GM12874 (cell line): ENCODE data around the gene NDUFA8.

ENCODE experiments used
- TF ChIP-seq, protein P1 (sequence below): IDR thresholded peaks from 2 replicates; pipeline ENCODE4 v1.5.1; 2011; ENCODE audit warnings: low read depth, mild to moderate bottlenecking, control low read depth, low read length, moderate library complexity; ENCODE audit not compliant: insufficient read depth

The NDUFA8 gene

DNA sequence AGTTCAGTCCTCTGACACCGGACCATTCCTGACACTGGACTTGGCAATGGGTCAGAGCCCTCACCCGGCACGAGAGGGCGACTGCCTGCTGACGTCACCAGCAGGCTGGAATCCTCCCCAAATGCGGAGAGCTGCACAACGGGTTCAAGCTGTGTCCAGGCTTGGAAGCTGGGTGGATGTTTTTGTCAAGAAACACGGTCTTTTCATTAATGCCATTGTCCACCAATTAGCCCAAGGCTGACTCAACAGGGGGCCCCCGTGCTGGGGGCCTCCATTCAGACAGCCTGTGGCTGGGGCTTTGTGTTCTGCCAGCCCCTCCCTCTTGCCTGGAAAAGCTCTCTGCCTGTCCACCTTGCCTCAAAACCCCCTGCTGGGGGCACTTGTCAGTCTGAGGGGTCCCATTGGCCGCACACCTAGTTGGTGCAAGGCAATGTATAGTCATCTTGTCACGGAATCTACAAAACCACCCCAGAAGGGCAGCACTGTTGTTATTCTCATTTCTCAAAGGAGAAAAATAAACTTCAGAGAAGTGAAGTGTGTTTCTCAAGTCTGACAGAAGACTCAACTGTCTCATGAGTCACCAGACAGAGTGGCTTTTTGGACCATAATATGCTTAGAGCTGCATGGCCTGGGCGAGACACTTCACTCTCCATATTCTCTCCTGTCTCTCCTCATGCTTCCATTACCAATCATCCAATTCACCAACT lies 24.6 kb downstream of the NDUFA8 start:
- TF ChIP-seq, protein P1, sequence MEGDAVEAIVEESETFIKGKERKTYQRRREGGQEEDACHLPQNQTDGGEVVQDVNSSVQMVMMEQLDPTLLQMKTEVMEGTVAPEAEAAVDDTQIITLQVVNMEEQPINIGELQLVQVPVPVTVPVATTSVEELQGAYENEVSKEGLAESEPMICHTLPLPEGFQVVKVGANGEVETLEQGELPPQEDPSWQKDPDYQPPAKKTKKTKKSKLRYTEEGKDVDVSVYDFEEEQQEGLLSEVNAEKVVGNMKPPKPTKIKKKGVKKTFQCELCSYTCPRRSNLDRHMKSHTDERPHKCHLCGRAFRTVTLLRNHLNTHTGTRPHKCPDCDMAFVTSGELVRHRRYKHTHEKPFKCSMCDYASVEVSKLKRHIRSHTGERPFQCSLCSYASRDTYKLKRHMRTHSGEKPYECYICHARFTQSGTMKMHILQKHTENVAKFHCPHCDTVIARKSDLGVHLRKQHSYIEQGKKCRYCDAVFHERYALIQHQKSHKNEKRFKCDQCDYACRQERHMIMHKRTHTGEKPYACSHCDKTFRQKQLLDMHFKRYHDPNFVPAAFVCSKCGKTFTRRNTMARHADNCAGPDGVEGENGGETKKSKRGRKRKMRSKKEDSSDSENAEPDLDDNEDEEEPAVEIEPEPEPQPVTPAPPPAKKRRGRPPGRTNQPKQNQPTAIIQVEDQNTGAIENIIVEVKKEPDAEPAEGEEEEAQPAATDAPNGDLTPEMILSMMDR: no peak

DNA sequence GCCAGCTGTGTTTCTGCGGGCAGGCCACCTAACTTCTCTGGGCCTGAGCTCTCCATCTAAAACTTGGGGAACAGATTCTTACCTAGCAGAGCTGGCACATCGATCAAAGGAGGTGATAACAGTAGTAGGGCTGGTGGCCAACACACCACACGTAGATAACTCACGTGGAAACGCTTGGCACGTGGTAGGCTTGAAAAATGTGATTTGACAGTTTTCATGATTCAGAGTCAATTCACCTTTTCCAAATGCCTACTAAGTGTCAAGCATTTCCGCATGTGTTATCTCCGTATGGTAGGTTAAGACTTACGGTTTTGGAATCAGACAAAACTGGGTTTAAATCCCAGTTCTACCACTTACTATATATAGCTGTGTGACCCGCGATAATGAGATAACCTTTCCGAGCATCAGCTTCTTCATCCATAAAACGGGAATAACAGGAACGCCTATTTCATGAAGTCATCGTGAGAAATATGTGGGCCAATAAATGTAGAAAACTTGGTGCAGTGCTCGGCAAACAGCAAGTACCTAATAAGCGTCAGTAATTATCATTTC lies 25.5 kb downstream of the NDUFA8 start:
- TF ChIP-seq, protein P1: no peak

DNA sequence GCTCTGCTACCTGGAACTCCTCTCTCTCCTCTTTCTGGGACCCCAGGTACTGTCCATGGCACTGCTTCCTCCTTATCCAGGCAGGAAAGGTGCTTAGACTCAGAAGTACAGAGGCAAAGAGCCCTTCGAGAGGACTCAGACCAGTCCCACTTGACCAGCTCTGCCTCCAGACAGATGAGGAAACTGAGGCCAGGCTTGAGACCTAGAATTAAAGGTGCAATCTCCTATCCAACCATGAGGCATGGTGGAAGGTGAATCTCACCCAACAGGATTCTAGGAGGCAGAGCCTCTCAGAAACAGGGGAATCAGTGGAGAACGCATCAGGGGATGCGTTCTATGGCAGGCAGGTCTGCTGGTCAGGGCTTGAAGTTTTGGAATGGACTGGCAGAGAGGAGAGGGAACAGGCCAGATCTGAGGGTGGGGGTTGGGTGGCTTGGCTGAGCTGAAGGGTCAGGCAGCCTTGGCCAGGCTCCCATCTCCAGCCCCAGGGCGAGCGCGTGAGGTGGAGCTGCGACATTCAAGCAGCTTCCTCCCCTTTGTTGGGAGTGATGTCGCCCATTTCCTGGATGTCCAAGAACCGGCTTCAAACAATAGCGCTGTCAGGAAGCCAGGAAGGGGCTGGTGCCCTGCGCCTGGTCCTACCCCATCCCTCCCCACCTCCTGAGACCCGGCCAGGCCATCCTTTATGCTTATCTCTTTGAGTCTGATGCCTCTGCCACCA lies 26.2 kb downstream of the NDUFA8 start:
- TF ChIP-seq, protein P1: no peak

DNA sequence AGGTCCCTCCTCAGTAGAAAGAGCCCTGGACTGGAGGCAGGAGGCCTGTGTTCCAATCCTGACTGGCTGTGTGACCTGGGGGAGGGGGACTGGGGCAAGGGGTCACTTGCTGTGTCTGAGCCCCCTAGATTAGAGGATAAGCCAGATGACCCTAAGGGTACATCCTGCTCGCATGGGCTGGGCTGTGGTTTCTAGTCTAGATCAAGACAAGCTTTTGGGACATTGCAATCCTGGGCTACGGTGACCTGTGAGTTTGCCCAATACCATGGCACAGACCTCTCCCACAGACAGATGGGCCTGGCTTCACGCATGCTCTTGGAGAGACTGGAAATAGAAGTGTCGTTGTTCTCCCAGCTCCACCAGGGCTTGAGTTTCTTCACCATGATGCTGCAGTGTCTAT lies 27.0 kb downstream of the NDUFA8 start:
- TF ChIP-seq, protein P1: no peak

DNA sequence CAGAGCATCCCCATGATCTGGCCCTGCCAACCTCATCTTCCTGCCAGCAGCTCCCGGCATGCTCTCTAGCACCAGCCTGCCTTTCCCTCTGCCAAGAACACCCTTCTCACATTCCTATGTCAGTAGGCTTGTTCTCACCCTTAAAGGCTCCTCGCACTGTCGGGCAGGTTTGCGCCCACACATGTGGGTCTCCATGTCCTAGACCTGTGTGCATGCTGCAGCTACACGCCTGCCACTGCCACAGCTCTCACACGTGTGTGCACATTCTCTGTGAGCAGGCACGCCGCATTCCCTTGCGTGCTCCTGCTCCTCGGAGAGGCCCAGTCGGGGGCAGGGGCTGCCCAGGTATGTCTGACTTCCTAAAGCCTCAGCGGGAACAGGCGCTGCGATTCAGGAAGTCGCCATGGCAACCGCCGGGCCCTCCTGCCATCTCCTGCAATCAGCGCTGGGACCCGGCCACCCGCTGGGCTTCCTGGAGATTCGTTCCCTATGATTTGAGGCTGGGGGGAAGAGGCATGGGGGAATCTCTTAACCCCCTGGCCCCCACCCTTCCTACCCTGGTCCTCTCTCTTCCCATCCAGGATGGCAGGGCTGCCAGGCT lies 28.1 kb downstream of the NDUFA8 start:
- TF ChIP-seq, protein P1: no peak

DNA sequence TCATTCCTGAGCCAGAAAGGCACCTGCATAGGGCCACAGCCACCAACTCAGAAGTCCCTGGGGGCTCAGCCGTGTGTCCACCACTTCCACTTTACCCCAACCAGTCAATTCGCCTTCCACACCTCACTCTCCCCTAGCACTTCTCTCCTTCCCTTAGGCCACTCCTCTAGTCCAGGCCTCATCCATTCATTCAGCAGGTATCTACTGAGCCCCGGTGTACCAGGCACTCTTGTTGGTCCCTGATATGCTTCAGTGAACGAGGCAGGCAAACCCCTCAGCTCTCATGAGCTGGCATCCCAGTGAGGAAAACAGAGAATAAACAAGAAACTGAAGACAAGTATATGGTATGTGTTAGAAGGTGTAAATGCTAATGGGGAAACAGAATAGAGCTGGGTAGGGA lies 28.7 kb downstream of the NDUFA8 start:
- TF ChIP-seq, protein P1: no peak

DNA sequence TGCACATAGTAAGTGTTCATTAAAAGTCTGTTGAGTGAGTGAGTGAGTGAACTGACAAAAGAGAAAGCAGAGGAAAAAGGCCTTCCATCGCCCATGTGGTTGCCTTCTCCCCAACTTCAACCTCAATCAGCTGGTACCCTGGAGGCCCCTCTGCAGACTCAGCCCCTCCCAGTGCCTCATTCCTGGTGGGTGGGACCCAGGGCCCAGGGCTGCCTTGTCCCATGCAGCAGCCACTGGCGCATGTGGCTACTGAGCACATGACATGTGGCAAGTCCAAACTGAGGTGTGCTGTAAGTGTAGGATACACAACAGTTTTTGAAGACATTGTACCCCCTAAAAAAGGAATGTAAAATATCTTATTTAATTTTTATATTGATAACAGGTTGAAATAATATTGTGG lies 29.6 kb downstream of the NDUFA8 start:
- TF ChIP-seq, protein P1: no peak
